K562 (cell line): ENCODE data around the gene STK11. TPM values are rescaled to one million over a fixed set of nuclear protein-coding genes. Genes with fewer than 3 reads are reported as not detected.

Experiments
- ARHGAP35 ChIP-seq: fragments of 450-650 bp; IDR thresholded peaks from 2 replicates; pipeline ENCODE4 v1.6.1; 2018; ENCODE audit not compliant: partially characterized antibody
- CREB3L1 ChIP-seq: fragments of 450-650 bp; IDR thresholded peaks from 2 replicates; pipeline ENCODE4 v1.6.1; 2014; ENCODE audit warnings: low read depth, mild to moderate bottlenecking, moderate library complexity, borderline replicate concordance
- CREM ChIP-seq: IDR thresholded peaks from 2 replicates; pipeline ENCODE4 v1.6.1; 2014; ENCODE audit warnings: antibody characterized with exemption, low read depth
- CTCFL ChIP-seq: IDR thresholded peaks from 2 replicates; pipeline ENCODE4 v1.6.1; 2011; ENCODE audit warnings: borderline replicate concordance, low read depth, mild to moderate bottlenecking, moderate library complexity, low read length; ENCODE audit not compliant: insufficient read depth, poor library complexity, severe bottlenecking
- GTF2E2 ChIP-seq: fragments of 200-800 bp; sonication (Bioruptor generic); IDR thresholded peaks from 2 replicates; pipeline ENCODE4 v1.6.1; 2016; ENCODE audit warnings: missing genetic modification characterization, missing compliant biosample characterization
- SAFB ChIP-seq: fragments of 200-400 bp; formaldehyde crosslinking; IDR thresholded peaks from 2 replicates; pipeline ENCODE4 v1.6.1; 2017; ENCODE audit warnings: low read depth, low read length, borderline replicate concordance
- SOX6 ChIP-seq: fragments of 450-650 bp; IDR thresholded peaks from 2 replicates; pipeline ENCODE4 v1.6.1; 2014; ENCODE audit warnings: mild to moderate bottlenecking
- SRF ChIP-seq, 2 experiments: fragments of 250-450, 450-650 bp in 1 of 2; sonication (Bioruptor Pico) in 1 of 2; sonication (generic) in 1 of 2; formaldehyde crosslinking; IDR thresholded peaks; 2 replicates each; pipeline versions ENCODE4 v1.5.0 to v1.5.1; 2020 to 2022; ENCODE audit warnings: mild to moderate bottlenecking in 1 of 2, missing genetic modification reagents in 1 of 2
- ZNF12 ChIP-seq: sonication (generic); formaldehyde crosslinking; IDR thresholded peaks from 2 replicates; pipeline ENCODE4 v1.4.0; 2020; ENCODE audit warnings: mild to moderate bottlenecking, missing genetic modification reagents
- ZNF584 ChIP-seq: fragments of 200-800 bp; sonication (Bioruptor generic); IDR thresholded peaks from 2 replicates; pipeline ENCODE4 v1.6.1; 2016; ENCODE audit warnings: low read depth, mild to moderate bottlenecking, missing genetic modification characterization, missing compliant biosample characterization
- ZNF766 ChIP-seq: fragments of 200-800 bp; sonication (Bioruptor generic); conservative IDR thresholded peaks from 2 replicates; pipeline ENCODE4 v1.6.1; 2016; ENCODE audit warnings: missing genetic modification characterization, missing compliant biosample characterization
- polyA plus RNA-seq, 8 experiments: library from polyadenylated mRNA; depleted of rRNA in 4 of 8; stranded (reverse) in 5 of 8; unstranded in 3 of 8; fragments of >200 nt; fragmentation: Nextera tagmentation in 2 of 8; fragmentation: Illumina TruSeq in 1 of 8; extraction: Ambion mirVana in 2 of 8; extraction: Trizol in 1 of 8; gene quantifications; 2 replicates each; pipeline versions ENCODE4 v1.2.1 to v1.2.3, GENCODE V29; 2011 to 2014; ENCODE audit warnings: inconsistent platforms in 1 of 8, missing spikeins in 1 of 8
- total RNA-seq, 7 experiments: library from RNA; depleted of rRNA in 6 of 7; stranded (reverse); fragments of >200 nt in 6 of 7; fragmentation: Illumina TruSeq in 2 of 7; extraction: Trizol in 2 of 7; gene quantifications; 2 replicates each; pipeline versions ENCODE4 v1.2.1 to v1.2.3, GENCODE V29; 2011 to 2021; ENCODE audit warnings: low replicate concordance in 1 of 7
- TF ChIP-seq, protein P1 (sequence below), 2 experiments: fragments of 150-350 bp in 1 of 2; IDR thresholded peaks; 2 replicates each; pipeline ENCODE4 v1.6.1; 2012 to 2016; ENCODE audit warnings: low read depth in 2 of 2, low read length in 2 of 2, mild to moderate bottlenecking in 1 of 2, moderate library complexity in 1 of 2

The STK11 gene
- total and polyA plus RNA-seq, 9 of the 15 experiments (the other 6 are each of a cell fraction or from before 2014, with no cell fraction given): 0.15 to 96.5 (median 31.7) TPM

DNA sequence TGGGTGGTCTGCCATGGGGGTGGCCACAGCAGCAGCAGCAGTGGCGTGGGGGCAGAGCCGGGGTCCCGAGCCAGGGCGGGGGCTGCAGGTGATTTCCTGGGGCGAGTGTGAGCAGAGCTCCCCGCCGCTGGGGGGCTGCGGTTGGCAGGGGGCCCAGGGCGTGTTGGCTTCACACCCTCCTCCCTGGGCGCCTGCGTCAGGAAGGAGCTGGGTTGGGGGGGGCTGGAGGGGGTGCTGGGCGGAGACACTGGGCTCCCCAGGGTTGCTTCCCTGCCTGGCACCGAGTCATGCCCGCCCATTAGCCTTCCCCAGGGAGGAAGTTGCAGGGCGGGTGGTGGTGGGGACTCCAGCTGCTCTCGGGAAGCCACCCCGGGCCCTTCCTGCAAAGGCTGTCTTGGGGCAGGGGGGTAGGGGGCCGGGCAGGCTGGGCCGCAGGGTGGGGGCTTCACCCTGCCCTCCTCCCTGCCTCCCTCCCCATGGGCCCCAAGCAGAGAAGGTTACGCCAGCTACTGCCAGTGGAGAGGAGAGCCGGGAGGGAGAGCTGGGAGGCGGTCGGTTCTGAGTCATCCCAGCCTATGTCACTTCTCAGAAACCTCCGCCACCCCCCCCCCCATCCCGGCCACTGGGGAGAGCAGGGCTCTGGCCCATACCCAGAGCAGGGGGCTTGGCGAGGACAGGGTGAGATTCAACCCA is 47.4 kb downstream of the STK11 start (continued):
- TF ChIP-seq CTCFL (peak; percentile 16), SRF (CRISPR knock-in tag; IDR thresholded peaks at IDR 0.05) (peak in 1 of 2 experiments; percentile 69; a peak in 1 of 4 replicates), CREM (peak; percentile 11; the same call in 1 of the 2 replicates), ARHGAP35 (no peak), GTF2E2 (tag) (no peak), ZNF12 (CRISPR knock-in tag) (0 out of 2 replicates have a peak, but pooled peaks have one; percentile 12), CREB3L1 (no peak), ZNF584 (peak; percentile 82; the same call in 1 of the 2 replicates), ZNF766 (CRISPR knock-in tag) (peak; percentile 68; the same call in 1 of the 2 replicates), SOX6 (0 out of 2 replicates have a peak, but pooled peaks have one; percentile 27), SAFB (no peak)
- TF ChIP-seq, protein P1, sequence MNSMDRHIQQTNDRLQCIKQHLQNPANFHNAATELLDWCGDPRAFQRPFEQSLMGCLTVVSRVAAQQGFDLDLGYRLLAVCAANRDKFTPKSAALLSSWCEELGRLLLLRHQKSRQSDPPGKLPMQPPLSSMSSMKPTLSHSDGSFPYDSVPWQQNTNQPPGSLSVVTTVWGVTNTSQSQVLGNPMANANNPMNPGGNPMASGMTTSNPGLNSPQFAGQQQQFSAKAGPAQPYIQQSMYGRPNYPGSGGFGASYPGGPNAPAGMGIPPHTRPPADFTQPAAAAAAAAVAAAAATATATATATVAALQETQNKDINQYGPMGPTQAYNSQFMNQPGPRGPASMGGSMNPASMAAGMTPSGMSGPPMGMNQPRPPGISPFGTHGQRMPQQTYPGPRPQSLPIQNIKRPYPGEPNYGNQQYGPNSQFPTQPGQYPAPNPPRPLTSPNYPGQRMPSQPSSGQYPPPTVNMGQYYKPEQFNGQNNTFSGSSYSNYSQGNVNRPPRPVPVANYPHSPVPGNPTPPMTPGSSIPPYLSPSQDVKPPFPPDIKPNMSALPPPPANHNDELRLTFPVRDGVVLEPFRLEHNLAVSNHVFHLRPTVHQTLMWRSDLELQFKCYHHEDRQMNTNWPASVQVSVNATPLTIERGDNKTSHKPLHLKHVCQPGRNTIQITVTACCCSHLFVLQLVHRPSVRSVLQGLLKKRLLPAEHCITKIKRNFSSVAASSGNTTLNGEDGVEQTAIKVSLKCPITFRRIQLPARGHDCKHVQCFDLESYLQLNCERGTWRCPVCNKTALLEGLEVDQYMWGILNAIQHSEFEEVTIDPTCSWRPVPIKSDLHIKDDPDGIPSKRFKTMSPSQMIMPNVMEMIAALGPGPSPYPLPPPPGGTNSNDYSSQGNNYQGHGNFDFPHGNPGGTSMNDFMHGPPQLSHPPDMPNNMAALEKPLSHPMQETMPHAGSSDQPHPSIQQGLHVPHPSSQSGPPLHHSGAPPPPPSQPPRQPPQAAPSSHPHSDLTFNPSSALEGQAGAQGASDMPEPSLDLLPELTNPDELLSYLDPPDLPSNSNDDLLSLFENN (IDR thresholded peaks at IDR 0.05; ENCODE audit: low read depth in 2 of 2, low read length in 2 of 2): 0 out of 4 replicates have a peak, but pooled peaks of 1 of the 2 experiments have one; percentile 16
